ENCODE data around the gene TRANK1.

DNA sequence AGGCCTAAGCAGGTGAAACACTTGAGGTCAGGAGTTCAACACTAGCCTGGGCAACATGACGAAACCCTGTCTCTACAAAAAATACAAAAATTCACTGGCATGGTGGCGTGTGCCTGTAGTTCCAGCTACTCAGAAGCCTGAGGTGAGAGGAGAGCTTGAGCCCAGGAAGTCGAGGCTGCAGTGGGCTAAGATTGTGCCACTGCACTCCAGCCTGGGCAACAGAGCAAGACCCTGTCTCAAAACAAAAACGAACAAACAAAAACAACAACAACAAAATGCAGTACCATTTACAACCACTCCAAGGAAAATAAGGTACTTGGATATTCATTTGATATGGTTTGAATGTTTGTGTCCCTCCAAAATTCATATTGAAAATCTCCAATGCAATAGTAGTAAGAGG, 15.6 kb upstream of the TRANK1 start:
- TF ChIP-seq, protein P1, sequence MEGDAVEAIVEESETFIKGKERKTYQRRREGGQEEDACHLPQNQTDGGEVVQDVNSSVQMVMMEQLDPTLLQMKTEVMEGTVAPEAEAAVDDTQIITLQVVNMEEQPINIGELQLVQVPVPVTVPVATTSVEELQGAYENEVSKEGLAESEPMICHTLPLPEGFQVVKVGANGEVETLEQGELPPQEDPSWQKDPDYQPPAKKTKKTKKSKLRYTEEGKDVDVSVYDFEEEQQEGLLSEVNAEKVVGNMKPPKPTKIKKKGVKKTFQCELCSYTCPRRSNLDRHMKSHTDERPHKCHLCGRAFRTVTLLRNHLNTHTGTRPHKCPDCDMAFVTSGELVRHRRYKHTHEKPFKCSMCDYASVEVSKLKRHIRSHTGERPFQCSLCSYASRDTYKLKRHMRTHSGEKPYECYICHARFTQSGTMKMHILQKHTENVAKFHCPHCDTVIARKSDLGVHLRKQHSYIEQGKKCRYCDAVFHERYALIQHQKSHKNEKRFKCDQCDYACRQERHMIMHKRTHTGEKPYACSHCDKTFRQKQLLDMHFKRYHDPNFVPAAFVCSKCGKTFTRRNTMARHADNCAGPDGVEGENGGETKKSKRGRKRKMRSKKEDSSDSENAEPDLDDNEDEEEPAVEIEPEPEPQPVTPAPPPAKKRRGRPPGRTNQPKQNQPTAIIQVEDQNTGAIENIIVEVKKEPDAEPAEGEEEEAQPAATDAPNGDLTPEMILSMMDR (IDR thresholded peaks at IDR 0.05) = peak in 1 of 4 experiments; percentile 42
- no peak for TF ChIP-seq POLR2A (IDR thresholded peaks at IDR 0.05)

Data from prostate gland (tissue), 2 donors.